B cell (primary cell): ENCODE data around the gene ITGA5. TPM values are rescaled to one million over a fixed set of nuclear protein-coding genes. Genes with fewer than 3 reads are reported as not detected.

Experiments
- ATAC-seq: fragments of 200-7000 bp; cut with Tn5 transposase; one replicate; pipeline ENCODE4 v1.10.0; 2021; ENCODE audit warnings: low read depth, mild to moderate bottlenecking, moderate number of reproducible peaks, moderate library complexity
- CTCF ChIA-PET: fragments of 350-600 bp; sonication (Branson Sonifier 250); formaldehyde crosslinking; loops from one replicate; lab custom pipeline; 2021; ENCODE audit warnings: antibody characterized with exemption, inconsistent platforms; lab: Charles Lee
- POLR2A ChIA-PET: fragments of 350-600 bp; sonication (Branson Sonifier 250); formaldehyde crosslinking; loops from one replicate; lab custom pipeline; 2021; ENCODE audit warnings: antibody characterized with exemption; lab: Charles Lee
- DNase-seq: peaks from one replicate; pipeline ENCODE4 v3.0.0; 2013
- H2AFZ ChIP-seq: 2 replicates; pipeline ENCODE4 v1.6.1; 2012; ENCODE audit warnings: mild to moderate bottlenecking, low read depth, low read length; ENCODE audit not compliant: insufficient read depth, poor library complexity, severe bottlenecking
- H3K27ac ChIP-seq, 2 donors: 1 replicate in 1 of 2; 2 replicates in 1 of 2; pipeline ENCODE4 v1.5.1; 2012 to 2013; ENCODE audit warnings: low read length in 2 of 2, mild to moderate bottlenecking in 2 of 2, moderate library complexity in 1 of 2
- H3K27me3 ChIP-seq, 4 experiments: fragments of 200-600 bp in 1 of 4; sonication (generic) in 1 of 4; replicated peaks in 1 of 4; 1 replicate in 2 of 4; 2 replicates in 2 of 4; pipeline versions ENCODE4 v1.6.1 to v1.7.0; 2013 to 2016; ENCODE audit warnings: low read length in 3 of 4, mild to moderate bottlenecking in 2 of 4, mixed read lengths in 1 of 4, moderate library complexity in 1 of 4; ENCODE audit not compliant: insufficient read depth in 4 of 4, control insufficient read depth in 3 of 4; ENCODE audit errors: control extremely low read depth in 1 of 4
- H3K36me3 ChIP-seq, 2 experiments: replicated peaks in 1 of 2; 1 replicate in 1 of 2; 2 replicates in 1 of 2; pipeline versions ENCODE4 v1.6.1 to v1.7.1; 2013; ENCODE audit warnings: low read length in 1 of 2; ENCODE audit not compliant: insufficient read depth in 2 of 2, control insufficient read depth in 1 of 2; ENCODE audit errors: control extremely low read depth in 1 of 2, extremely low read depth in 1 of 2
- H3K4me1 ChIP-seq, 2 donors: fragments of 200-600 bp in 1 of 2; sonication (generic) in 1 of 2; 1 replicate in 1 of 2; 2 replicates in 1 of 2; pipeline versions ENCODE4 v1.5.1 to v1.6.1; 2013 to 2017; ENCODE audit warnings: low read length in 2 of 2; ENCODE audit not compliant: control insufficient read depth in 2 of 2, insufficient read depth in 2 of 2
- H3K4me2 ChIP-seq: replicated peaks from 2 replicates; pipeline ENCODE3; 2012; ENCODE audit warnings: mild to moderate bottlenecking, low read depth, low read length; ENCODE audit not compliant: poor library complexity, severe bottlenecking
- H3K4me3 ChIP-seq, 5 experiments: fragments of 200-600 bp in 1 of 5; sonication (generic) in 1 of 5; 1 replicate in 3 of 5; 2 replicates in 2 of 5; pipeline versions ENCODE4 v1.5.1 to v1.7.0; 2011 to 2016; ENCODE audit warnings: low read length in 4 of 5, mild to moderate bottlenecking in 4 of 5, low read depth in 2 of 5, control low read depth in 1 of 5, moderate library complexity in 1 of 5; ENCODE audit not compliant: insufficient read depth in 1 of 5; ENCODE audit errors: control extremely low read depth in 1 of 5, extremely low read depth in 1 of 5
- H3K79me2 ChIP-seq: fragments of 200-600 bp; sonication (generic); one replicate; pipeline ENCODE4 v1.6.0; 2016; ENCODE audit warnings: low read length; ENCODE audit not compliant: control insufficient read depth, insufficient read depth
- H3K9ac ChIP-seq: fragments of 200-600 bp; sonication (generic); 2 replicates; pipeline ENCODE4 v1.6.1; 2017; ENCODE audit warnings: mild to moderate bottlenecking, low read length, moderate library complexity
- H3K9me3 ChIP-seq, 3 donors: one replicate each; pipeline versions ENCODE4 v1.6.1 to v1.7.1; 2013; ENCODE audit warnings: low read length in 2 of 3; ENCODE audit not compliant: control insufficient read depth in 2 of 3, insufficient read depth in 1 of 3; ENCODE audit errors: control extremely low read depth in 1 of 3
- H4K20me1 ChIP-seq: 2 replicates; pipeline ENCODE4 v1.6.0; 2012; ENCODE audit warnings: mild to moderate bottlenecking, low read length; ENCODE audit not compliant: insufficient read depth, control insufficient read depth, poor library complexity, severe bottlenecking
- H3K27ac Mint-ChIP-seq: one replicate; pipeline ENCODE4 v1.8.0; 2021; ENCODE audit warnings: mixed read lengths
- H3K27me3 Mint-ChIP-seq: one replicate; pipeline ENCODE4 v1.8.0; 2021; ENCODE audit warnings: mixed read lengths
- H3K4me1 Mint-ChIP-seq: one replicate; pipeline ENCODE4 v1.8.0; 2021; ENCODE audit warnings: mixed read lengths
- H3K4me3 Mint-ChIP-seq: one replicate; pipeline ENCODE4 v1.8.0; 2021; ENCODE audit warnings: mixed read lengths
- H3K9me3 Mint-ChIP-seq: one replicate; pipeline ENCODE4 v1.8.0; 2022; ENCODE audit warnings: mixed read lengths; ENCODE audit not compliant: insufficient read depth
- EZH2 ChIP-seq: IDR thresholded peaks from 2 replicates; pipeline ENCODE4 v1.6.1; 2012; ENCODE audit warnings: borderline replicate concordance, low read depth, mild to moderate bottlenecking, moderate library complexity, low read length; ENCODE audit not compliant: insufficient read depth, poor library complexity, severe bottlenecking
- WGBS: methylation state at CpG from one replicate; pipeline ENCODE4 v1.1.5; 2013; ENCODE audit warnings: missing lambda C conversion rate; ENCODE audit not compliant: insufficient coverage; 5-methylcytosine and 5-hydroxymethylcytosine counted together
- intact Hi-C: fragments of 100-400 bp; cut with micrococcal nuclease; formaldehyde crosslinking; loops from one replicate; pipeline ENCODE4 v1.10.0; 2022
- polyA plus RNA-seq: library from polyadenylated mRNA; depleted of rRNA; stranded (reverse); fragments of >200 nt; gene quantifications from 2 replicates; pipeline ENCODE4 v1.2.3, GENCODE V29; 2012
- total RNA-seq, 2 donors: library from RNA; stranded (reverse); fragments of 120-200 nt in 1 of 2; gene quantifications; 1 replicate in 1 of 2; 2 replicates in 1 of 2; pipeline versions ENCODE4 v1.2.3 to v1.2.4, GENCODE V29; 2013 to 2022
- TF ChIP-seq, protein P1 (sequence below): fragments of 200-600 bp; IDR thresholded peaks from one replicate; pipeline ENCODE4 v1.8.0; 2022; ENCODE audit warnings: antibody characterized with exemption, mild to moderate bottlenecking

ITGA5 gene
- total and polyA plus RNA-seq, 2 donors (not counting 1 experiment from before 2014, with no cell fraction given): 3.6 to 6.1 TPM

GRCh38 chr12:54448344-54448743 is 29.3 kb upstream of the ITGA5 start:
- H3K79me2 ChIP-seq: no peaks in the 10 kb centered on the region
- H3K4me1 ChIP-seq: no peaks in the 10 kb centered on the region
- no peaks in the 10 kb centered on the region for H3K9me3 ChIP-seq
- H3K4me3 ChIP-seq: no peak overlapping the region
- H3K36me3 ChIP-seq: no peaks in the 10 kb centered on the region
- H3K27me3 ChIP-seq: no peaks in the 10 kb centered on the region
- no peaks in the 10 kb centered on the region for H4K20me1 ChIP-seq
- Mint-ChIP-seq H3K9me3 (no peaks in the 10 kb centered on the region), H3K27me3 (no peaks in the 10 kb centered on the region), H3K4me3 (no peak overlapping the region), H3K4me1 (no peaks in the 10 kb centered on the region), H3K27ac (no peak overlapping the region)
- POLR2A ChIA-PET: no interaction called here
- H3K27ac ChIP-seq: no peak overlapping the region
- intact Hi-C loops: no loop called here
- no peak overlapping the region for H3K9ac ChIP-seq
- TF ChIP-seq EZH2: no peak
- ATAC-seq (no peak), DNase-seq (no peak)
- CTCF ChIA-PET: interaction anchor here (1.3 to 34.5 kb wide), 4 partner anchors 9 to 48 kb away, joined by 4 to 1030 read pairs (median 6); no protein-coding TSS in a partner anchor
- no peak overlapping the region for H3K4me2 ChIP-seq
- H2AFZ ChIP-seq: no peak overlapping the region
- 64% methylated on average over 2 of the region's 4 CpGs for WGBS

DNA sequence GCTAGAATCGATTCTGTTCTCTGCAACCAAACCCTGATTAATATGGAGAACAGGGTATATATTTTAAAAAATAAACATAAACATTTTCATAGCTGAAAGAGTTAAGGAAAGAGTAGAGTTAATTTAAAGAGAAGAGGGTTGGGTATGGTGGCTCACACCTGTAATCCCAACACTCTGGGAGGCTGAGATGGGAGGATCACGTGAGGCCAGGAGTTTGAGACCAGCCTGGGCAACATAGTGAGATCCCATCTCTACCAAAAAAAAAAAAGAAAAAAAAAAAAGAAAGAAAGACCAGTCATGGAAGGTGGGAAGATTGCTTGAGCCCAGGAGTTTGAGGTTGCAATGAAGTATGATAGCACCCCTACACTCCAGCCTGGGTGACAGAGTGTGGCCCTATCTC is 28.9 kb upstream of the ITGA5 start:
- CTCF ChIA-PET: interaction anchor here (1.3 to 34.5 kb wide), 4 partner anchors 8 to 47 kb away, joined by 4 to 1030 read pairs (median 6); no protein-coding TSS in a partner anchor
- H3K27ac Mint-ChIP-seq: no peak overlapping the region
- H3K4me3 Mint-ChIP-seq: no peak overlapping the region

More for the DNA sequence above, 28.9 kb upstream of the ITGA5 start:
- Histone ChIP-seq H3K4me2 (no peak overlapping the region), H3K27me3 (no peaks in the 10 kb centered on the region), H3K4me1 (no peaks in the 10 kb centered on the region), H3K9me3 (no peaks in the 10 kb centered on the region), H3K79me2 (no peaks in the 10 kb centered on the region), H4K20me1 (no peaks in the 10 kb centered on the region), H3K27ac (no peak overlapping the region), H3K4me3 (no peak overlapping the region), H3K36me3 (no peaks in the 10 kb centered on the region), H2AFZ (no peak overlapping the region), H3K9ac (no peak overlapping the region)
- H3K27me3 Mint-ChIP-seq: no peaks in the 10 kb centered on the region
- intact Hi-C loops: no loop called here
- no peak for DNase-seq
- no peak for ATAC-seq
- H3K9me3 Mint-ChIP-seq: no peaks in the 10 kb centered on the region
- H3K4me1 Mint-ChIP-seq: no peaks in the 10 kb centered on the region
- POLR2A ChIA-PET: no interaction called here
- no peak for TF ChIP-seq EZH2
- TF ChIP-seq, protein P1, sequence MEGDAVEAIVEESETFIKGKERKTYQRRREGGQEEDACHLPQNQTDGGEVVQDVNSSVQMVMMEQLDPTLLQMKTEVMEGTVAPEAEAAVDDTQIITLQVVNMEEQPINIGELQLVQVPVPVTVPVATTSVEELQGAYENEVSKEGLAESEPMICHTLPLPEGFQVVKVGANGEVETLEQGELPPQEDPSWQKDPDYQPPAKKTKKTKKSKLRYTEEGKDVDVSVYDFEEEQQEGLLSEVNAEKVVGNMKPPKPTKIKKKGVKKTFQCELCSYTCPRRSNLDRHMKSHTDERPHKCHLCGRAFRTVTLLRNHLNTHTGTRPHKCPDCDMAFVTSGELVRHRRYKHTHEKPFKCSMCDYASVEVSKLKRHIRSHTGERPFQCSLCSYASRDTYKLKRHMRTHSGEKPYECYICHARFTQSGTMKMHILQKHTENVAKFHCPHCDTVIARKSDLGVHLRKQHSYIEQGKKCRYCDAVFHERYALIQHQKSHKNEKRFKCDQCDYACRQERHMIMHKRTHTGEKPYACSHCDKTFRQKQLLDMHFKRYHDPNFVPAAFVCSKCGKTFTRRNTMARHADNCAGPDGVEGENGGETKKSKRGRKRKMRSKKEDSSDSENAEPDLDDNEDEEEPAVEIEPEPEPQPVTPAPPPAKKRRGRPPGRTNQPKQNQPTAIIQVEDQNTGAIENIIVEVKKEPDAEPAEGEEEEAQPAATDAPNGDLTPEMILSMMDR: no peak
- WGBS: no CpG with 5 or more reads among the region's 2 CpGs
